ENCODE data around the gene KDM3B.

Gene KDM3B

GRCh38 chr5:138438724-138439476 is 86.4 kb downstream of the KDM3B start, which contains the start of gene REEP2:
REEP2 (plus strand) TSS chr5:138439057; CDS start chr5:138439209, 152 bp downstream.
- Histone ChIP-seq H3K79me2 (ENCODE audit: control insufficient read depth, low read length) (no peaks in the 10 kb centered on the region), H3K4me3 (ENCODE audit: low read length) (peak within 1 kb of the TSS; percentile 73), H3K27ac (ENCODE audit: low read depth, low read length) (no peak within 1 kb of the TSS), H3K4me1 (ENCODE audit: control insufficient read depth, low read length) (peaks cover 12% of the 10 kb centered on the region), H3K27me3 (ENCODE audit: control insufficient read depth, low read length) (0 out of 2 replicates have a peak, but pooled peaks cover 5% of the 10 kb centered on the region), H3K9me2 (replicated peaks; ENCODE audit: control insufficient read depth, low read length) (no peaks in the 10 kb centered on the region), H4K20me1 (ENCODE audit: control insufficient read depth, insufficient read depth, low read depth, low read length) (peaks cover 10% of the 10 kb centered on the region; the same call in 1 of the 2 replicates), H3K9me3 (ENCODE audit: control insufficient read depth, insufficient read depth, low read length) (no peaks in the 10 kb centered on the region), H3K4me2 (ENCODE audit: low read length) (peak within 1 kb of the TSS; percentile 90), H3K36me3 (ENCODE audit: control insufficient read depth, low read length) (peaks cover 21% of the 10 kb centered on the region), H3F3A (ENCODE audit: control insufficient read depth, insufficient read depth) (peaks cover 19% of the 10 kb centered on the region)
- no peak for TF ChIP-seq EZH2phosphoT487 (IDR thresholded peaks at IDR 0.05; ENCODE audit: borderline replicate concordance, low read length)
- no peak for TF ChIP-seq CTCF (IDR thresholded peaks at IDR 0.05; ENCODE audit: low read depth, low read length, poor library complexity, severe bottlenecking)

GRCh38 chr5:138439477-138440158 is 87.1 kb downstream of the KDM3B start:
- Histone ChIP-seq H3K4me3 (ENCODE audit: low read length) (peak overlapping the region; percentile 73), H4K20me1 (ENCODE audit: control insufficient read depth, insufficient read depth, low read depth, low read length) (peaks cover 10% of the 10 kb centered on the region; the same call in 1 of the 2 replicates), H3F3A (ENCODE audit: control insufficient read depth, insufficient read depth) (peaks cover 19% of the 10 kb centered on the region), H3K4me2 (ENCODE audit: low read length) (peak overlapping the region; percentile 90), H3K79me2 (ENCODE audit: control insufficient read depth, low read length) (no peaks in the 10 kb centered on the region), H3K9me2 (replicated peaks; ENCODE audit: control insufficient read depth, low read length) (no peaks in the 10 kb centered on the region), H3K27me3 (ENCODE audit: control insufficient read depth, low read length) (0 out of 2 replicates have a peak, but pooled peaks cover 5% of the 10 kb centered on the region), H3K9me3 (ENCODE audit: control insufficient read depth, insufficient read depth, low read length) (no peaks in the 10 kb centered on the region), H3K4me1 (ENCODE audit: control insufficient read depth, low read length) (peaks cover 12% of the 10 kb centered on the region), H3K27ac (ENCODE audit: low read depth, low read length) (no peak overlapping the region), H3K36me3 (ENCODE audit: control insufficient read depth, low read length) (peaks cover 19% of the 10 kb centered on the region)
- TF ChIP-seq CTCF (IDR thresholded peaks at IDR 0.05; ENCODE audit: low read depth, low read length, poor library complexity, severe bottlenecking) = no peak
- TF ChIP-seq EZH2phosphoT487 (IDR thresholded peaks at IDR 0.05; ENCODE audit: borderline replicate concordance, low read length) = no peak

DNA sequence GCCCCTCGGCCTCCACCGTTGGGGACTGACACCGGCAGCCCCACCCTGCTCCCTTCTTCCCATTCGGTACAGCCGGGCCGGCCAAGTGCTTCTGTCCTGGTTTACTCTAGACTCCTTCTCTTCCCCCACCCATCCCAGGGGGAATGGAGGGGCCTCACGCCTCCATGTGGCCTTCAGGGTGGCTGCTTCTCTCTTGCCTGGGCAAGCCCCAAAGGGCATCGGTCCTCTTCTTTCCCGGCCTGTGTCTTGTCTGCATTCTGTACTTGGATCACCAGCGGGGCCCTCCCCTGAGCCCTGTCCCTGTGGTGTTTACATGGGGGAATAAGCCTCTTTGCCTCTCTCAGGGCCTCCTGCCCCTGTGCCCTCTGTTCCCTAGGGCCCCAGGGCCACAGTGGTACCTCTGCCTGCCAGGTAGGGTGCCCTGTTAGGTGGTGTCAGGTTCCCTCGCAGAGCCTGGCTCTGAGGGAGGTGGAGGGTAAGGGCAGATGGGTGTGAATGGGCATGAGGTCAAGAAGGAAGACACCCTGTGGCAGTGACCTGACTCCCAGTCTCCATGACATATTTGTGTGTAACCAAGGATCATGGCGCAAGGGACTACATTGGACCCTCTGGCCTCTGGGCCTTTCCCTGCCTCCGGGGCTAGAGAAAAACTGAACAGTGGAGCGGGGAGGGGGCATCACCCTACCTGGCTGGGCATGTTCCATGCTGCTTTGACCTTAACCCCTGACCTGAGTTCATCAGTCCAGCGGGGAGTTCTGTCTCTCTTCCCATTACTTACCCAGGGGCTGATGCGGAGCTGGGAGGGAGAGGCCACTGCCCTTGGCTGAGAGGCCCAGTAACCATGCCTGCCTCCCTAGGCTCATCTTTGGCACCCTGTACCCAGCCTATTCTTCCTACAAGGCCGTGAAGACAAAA is 87.9 kb downstream of the KDM3B start:
- no peak overlapping the region for H3K27ac ChIP-seq (ENCODE audit: low read depth, low read length)
- peaks cover 11% of the 10 kb centered on the region for H3K36me3 ChIP-seq (ENCODE audit: control insufficient read depth, low read length)
- H3K9me3 ChIP-seq (ENCODE audit: control insufficient read depth, insufficient read depth, low read length) = no peaks in the 10 kb centered on the region
- H3K4me2 ChIP-seq (ENCODE audit: low read length) = no peak overlapping the region
- peaks cover 7% of the 10 kb centered on the region; the same call in 1 of the 2 replicates for H4K20me1 ChIP-seq (ENCODE audit: control insufficient read depth, insufficient read depth, low read depth, low read length)
- TF ChIP-seq EZH2phosphoT487 (IDR thresholded peaks at IDR 0.05; ENCODE audit: borderline replicate concordance, low read length) (no peak), CTCF (IDR thresholded peaks at IDR 0.05; ENCODE audit: low read depth, low read length, poor library complexity, severe bottlenecking) (no peak)
- H3K4me1 ChIP-seq (ENCODE audit: control insufficient read depth, low read length) = peaks cover 12% of the 10 kb centered on the region
- H3K9me2 ChIP-seq (replicated peaks; ENCODE audit: control insufficient read depth, low read length) = no peaks in the 10 kb centered on the region
- H3K79me2 ChIP-seq (ENCODE audit: control insufficient read depth, low read length) = no peaks in the 10 kb centered on the region
- no peak overlapping the region for H3K4me3 ChIP-seq (ENCODE audit: low read length)
- 0 out of 2 replicates have a peak, but pooled peaks cover 5% of the 10 kb centered on the region for H3K27me3 ChIP-seq (ENCODE audit: control insufficient read depth, low read length)
- peaks cover 19% of the 10 kb centered on the region for H3F3A ChIP-seq (ENCODE audit: control insufficient read depth, insufficient read depth)
